MM.1S (cell line): ENCODE measurements around the gene SAMHD1.

ENCODE experiments used
- DNase-seq: peaks from one replicate; pipeline ENCODE4 v3.0.0-alpha.2; 2015
- H2AFZ ChIP-seq: fragments of 300-600 bp; sonication (generic); 2 replicates; pipeline ENCODE4 v1.6.0; 2016; ENCODE audit warnings: antibody characterized with exemption, low read length
- H3F3A ChIP-seq: fragments of 300-600 bp; sonication (generic); 2 replicates; pipeline ENCODE4 v1.6.1; 2016; ENCODE audit warnings: mild to moderate bottlenecking, antibody characterized with exemption, low read length, moderate library complexity, mixed read lengths; ENCODE audit not compliant: insufficient read depth
- H3K27ac ChIP-seq: fragments of 300-600 bp; sonication (generic); 2 replicates; pipeline ENCODE4 v1.5.1; 2016; ENCODE audit warnings: mild to moderate bottlenecking, low read length
- H3K27me3 ChIP-seq: fragments of 300-600 bp; sonication (generic); replicated peaks from 2 replicates; pipeline ENCODE4 v1.6.0; 2016; ENCODE audit warnings: low read length; ENCODE audit not compliant: insufficient read depth
- H3K36me3 ChIP-seq: fragments of 300-600 bp; sonication (generic); replicated peaks from 2 replicates; pipeline ENCODE4 v1.6.1; 2016; ENCODE audit warnings: mild to moderate bottlenecking, low read length, mixed read lengths; ENCODE audit not compliant: insufficient read depth
- H3K4me1 ChIP-seq: fragments of 300-600 bp; sonication (generic); 2 replicates; pipeline ENCODE4 v1.6.1; 2016; ENCODE audit warnings: low read length, mixed read lengths
- H3K4me2 ChIP-seq: fragments of 300-600 bp; sonication (generic); 2 replicates; pipeline ENCODE4 v1.6.0; 2016; ENCODE audit warnings: low read depth, low read length
- H3K4me3 ChIP-seq: fragments of 300-600 bp; sonication (generic); 2 replicates; pipeline ENCODE4 v1.5.1; 2016; ENCODE audit warnings: low read length, mixed read lengths
- H3K79me2 ChIP-seq: fragments of 300-600 bp; sonication (generic); 2 replicates; pipeline ENCODE4 v1.6.1; 2016; ENCODE audit warnings: mixed run types, low read length, mixed read lengths
- H3K9ac ChIP-seq: fragments of 300-600 bp; sonication (generic); 2 replicates; pipeline ENCODE4 v1.6.1; 2016; ENCODE audit warnings: low read length, mixed read lengths
- H3K9me2 ChIP-seq: fragments of 300-600 bp; sonication (generic); replicated peaks from 2 replicates; pipeline ENCODE4 v1.6.1; 2016; ENCODE audit warnings: mild to moderate bottlenecking, low read length, mixed read lengths; ENCODE audit not compliant: insufficient read depth
- H3K9me3 ChIP-seq: fragments of 300-600 bp; sonication (generic); replicated peaks from 2 replicates; pipeline ENCODE4 v1.6.1; 2016; ENCODE audit warnings: mild to moderate bottlenecking, low read length, mixed read lengths; ENCODE audit not compliant: insufficient read depth
- H4K20me1 ChIP-seq: fragments of 300-600 bp; sonication (generic); 2 replicates; pipeline ENCODE4 v1.6.1; 2016; ENCODE audit warnings: mild to moderate bottlenecking, low read length, moderate library complexity, mixed read lengths; ENCODE audit not compliant: insufficient read depth
- EZH2 ChIP-seq: fragments of 300-600 bp; sonication (generic); optimal IDR thresholded peaks from 2 replicates; pipeline ENCODE3; 2017; ENCODE audit warnings: low read depth, mild to moderate bottlenecking, antibody characterized with exemption, low read length, mixed read lengths
- EZH2phosphoT487 ChIP-seq: fragments of 300-600 bp; sonication (generic); IDR thresholded peaks from 2 replicates; pipeline ENCODE4 v1.6.1; 2018; ENCODE audit warnings: antibody characterized with exemption, low read length
- TF ChIP-seq, protein P1 (sequence below): fragments of 300-600 bp; sonication (generic); IDR thresholded peaks from 2 replicates; pipeline ENCODE4 v1.5.1; 2016; ENCODE audit warnings: antibody characterized with exemption, low read length, mixed read lengths

Gene SAMHD1

GRCh38 chr20:36886859-36887751, 64.4 kb downstream of the SAMHD1 start:
- H3K4me2 ChIP-seq: peak overlapping the region; percentile 60; the same call in 1 of the 2 replicates
- TF ChIP-seq, protein P1, sequence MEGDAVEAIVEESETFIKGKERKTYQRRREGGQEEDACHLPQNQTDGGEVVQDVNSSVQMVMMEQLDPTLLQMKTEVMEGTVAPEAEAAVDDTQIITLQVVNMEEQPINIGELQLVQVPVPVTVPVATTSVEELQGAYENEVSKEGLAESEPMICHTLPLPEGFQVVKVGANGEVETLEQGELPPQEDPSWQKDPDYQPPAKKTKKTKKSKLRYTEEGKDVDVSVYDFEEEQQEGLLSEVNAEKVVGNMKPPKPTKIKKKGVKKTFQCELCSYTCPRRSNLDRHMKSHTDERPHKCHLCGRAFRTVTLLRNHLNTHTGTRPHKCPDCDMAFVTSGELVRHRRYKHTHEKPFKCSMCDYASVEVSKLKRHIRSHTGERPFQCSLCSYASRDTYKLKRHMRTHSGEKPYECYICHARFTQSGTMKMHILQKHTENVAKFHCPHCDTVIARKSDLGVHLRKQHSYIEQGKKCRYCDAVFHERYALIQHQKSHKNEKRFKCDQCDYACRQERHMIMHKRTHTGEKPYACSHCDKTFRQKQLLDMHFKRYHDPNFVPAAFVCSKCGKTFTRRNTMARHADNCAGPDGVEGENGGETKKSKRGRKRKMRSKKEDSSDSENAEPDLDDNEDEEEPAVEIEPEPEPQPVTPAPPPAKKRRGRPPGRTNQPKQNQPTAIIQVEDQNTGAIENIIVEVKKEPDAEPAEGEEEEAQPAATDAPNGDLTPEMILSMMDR: peak; percentile 96
- TF ChIP-seq EZH2phosphoT487 (no peak), EZH2 (no peak)
- no peaks in the 10 kb centered on the region for H3K79me2 ChIP-seq
- no peaks in the 10 kb centered on the region for H3K36me3 ChIP-seq
- H3K9me2 ChIP-seq: no peaks in the 10 kb centered on the region
- peaks cover 5% of the 10 kb centered on the region for H3K4me1 ChIP-seq
- H3K27me3 ChIP-seq: no peaks in the 10 kb centered on the region
- H2AFZ ChIP-seq: peak overlapping the region; percentile 17; the same call in 1 of the 2 replicates
- H3K4me3 ChIP-seq: no peak overlapping the region
- no peaks in the 10 kb centered on the region for H3K9me3 ChIP-seq
- H3F3A ChIP-seq: no peaks in the 10 kb centered on the region
- peak overlapping the region; percentile 4; the same call in 1 of the 2 replicates for H3K27ac ChIP-seq
- DNase-seq: peak; percentile 82
- peak overlapping the region; percentile 2; the same call in 1 of the 2 replicates for H3K9ac ChIP-seq
- no peaks in the 10 kb centered on the region for H4K20me1 ChIP-seq

DNA sequence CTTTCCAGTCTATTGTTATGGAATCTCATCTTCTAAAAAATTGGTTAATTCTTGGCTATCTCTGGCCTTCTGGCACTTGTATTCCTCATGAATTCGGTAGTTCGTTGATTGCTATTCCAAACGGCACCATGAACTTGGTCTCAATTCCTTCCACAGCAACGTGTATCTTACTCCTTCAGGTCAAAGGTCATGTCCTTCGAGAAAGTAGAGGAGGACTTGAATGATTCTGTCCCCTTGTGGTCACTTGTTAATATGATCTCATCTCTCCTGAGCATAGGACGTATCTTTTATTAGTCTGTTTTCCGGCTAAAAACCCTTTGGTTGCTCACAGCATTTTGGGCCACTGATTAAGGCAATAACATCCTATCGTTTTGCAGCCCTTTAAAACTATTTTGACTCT, 66.2 kb downstream of the SAMHD1 start:
- Histone ChIP-seq H3K4me3 (no peak overlapping the region), H3K79me2 (no peaks in the 10 kb centered on the region), H2AFZ (no peak overlapping the region), H3K4me1 (peaks cover 5% of the 10 kb centered on the region), H3K9me2 (no peaks in the 10 kb centered on the region), H3K27me3 (no peaks in the 10 kb centered on the region), H3K9ac (no peak overlapping the region), H3K27ac (no peak overlapping the region), H3K9me3 (no peaks in the 10 kb centered on the region), H4K20me1 (no peaks in the 10 kb centered on the region), H3F3A (no peaks in the 10 kb centered on the region), H3K36me3 (no peaks in the 10 kb centered on the region), H3K4me2 (no peak overlapping the region)
- DNase-seq: no peak
- TF ChIP-seq EZH2: no peak

GRCh38 chr20:36883977-36884535, 67.5 kb downstream of the SAMHD1 start:
- H3K27ac ChIP-seq: no peak overlapping the region
- H3K9me3 ChIP-seq: no peaks in the 10 kb centered on the region
- no peak overlapping the region for H3K9ac ChIP-seq
- no peaks in the 10 kb centered on the region for H3K27me3 ChIP-seq
- no peak overlapping the region for H3K4me2 ChIP-seq
- H3K36me3 ChIP-seq: no peaks in the 10 kb centered on the region
- H3F3A ChIP-seq: no peaks in the 10 kb centered on the region
- H3K4me3 ChIP-seq: no peak overlapping the region
- H3K4me1 ChIP-seq: peaks cover 5% of the 10 kb centered on the region
- no peaks in the 10 kb centered on the region for H3K79me2 ChIP-seq
- no peaks in the 10 kb centered on the region for H4K20me1 ChIP-seq
- no peak overlapping the region for H2AFZ ChIP-seq
- DNase-seq: no peak
- no peaks in the 10 kb centered on the region for H3K9me2 ChIP-seq
- TF ChIP-seq EZH2: no peak
- no peak for TF ChIP-seq EZH2phosphoT487
- TF ChIP-seq, protein P1: no peak

DNA sequence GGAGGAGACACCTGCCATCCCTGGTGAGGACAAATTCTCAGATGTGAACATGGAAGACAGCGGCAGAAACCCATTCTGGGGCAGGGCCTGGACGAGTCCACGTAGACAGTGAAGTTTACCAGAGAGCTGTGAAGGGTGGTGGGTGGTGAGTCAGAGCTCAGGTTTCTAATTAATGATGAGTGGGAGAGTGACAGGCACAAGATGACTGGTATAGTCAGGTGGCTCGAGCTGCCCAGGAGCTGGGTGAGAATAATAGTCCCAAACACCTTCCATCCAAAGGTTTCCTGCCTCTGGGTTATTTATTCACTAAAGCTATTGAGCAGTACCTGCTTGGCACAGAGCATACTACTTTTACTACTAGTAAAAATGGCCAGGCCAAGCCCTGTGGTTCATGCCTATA, 69.6 kb downstream of the SAMHD1 start:
- no peaks in the 10 kb centered on the region for H3K27me3 ChIP-seq
- H3K4me2 ChIP-seq: no peak overlapping the region
- H3F3A ChIP-seq: no peaks in the 10 kb centered on the region
- H3K27ac ChIP-seq: no peak overlapping the region
- H3K9me2 ChIP-seq: no peaks in the 10 kb centered on the region
- H3K4me3 ChIP-seq: no peak overlapping the region
- H3K79me2 ChIP-seq: no peaks in the 10 kb centered on the region
- no peaks in the 10 kb centered on the region for H4K20me1 ChIP-seq
- H3K9me3 ChIP-seq: no peaks in the 10 kb centered on the region
- H3K36me3 ChIP-seq: no peaks in the 10 kb centered on the region
- peaks cover 4% of the 10 kb centered on the region for H3K4me1 ChIP-seq
- H3K9ac ChIP-seq: no peak overlapping the region
- TF ChIP-seq EZH2phosphoT487 (no peak), EZH2 (no peak)
- TF ChIP-seq, protein P1: no peak
- no peak for DNase-seq
- H2AFZ ChIP-seq: no peak overlapping the region
